ENCODE results near the gene GAB2.
"Not testable (repeated sequence)": the region's sequence is repeated elsewhere in the genome, so short reads cannot be mapped to it uniquely, and the experiment has no call there.

Gene GAB2

GRCh38 chr11:78318321-78319114, 99.1 kb downstream of the GAB2 start:
- in situ Hi-C loops (cut with MboI; ENCODE audit: low sequenced_read_pairs): no loop called here

DNA sequence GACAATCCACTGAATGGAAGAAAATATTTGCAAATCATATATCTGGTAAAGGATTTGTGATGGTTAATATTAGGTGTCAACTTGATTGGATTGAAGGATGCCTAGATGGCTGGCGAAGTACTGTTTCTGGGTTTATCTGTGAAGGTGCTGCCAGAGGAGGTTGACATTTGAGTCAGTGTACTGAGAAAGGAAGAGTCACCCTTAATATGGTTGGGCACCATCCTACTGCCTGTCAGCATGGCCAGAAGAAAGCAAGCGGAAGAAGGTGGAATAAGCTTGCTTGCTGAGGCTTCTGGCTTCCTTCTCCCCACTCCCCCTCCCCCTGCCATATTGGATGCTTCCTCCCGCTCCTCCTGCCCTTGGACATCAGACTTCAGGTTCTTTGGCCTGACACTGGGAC, 101.9 kb downstream of the GAB2 start:
- in situ Hi-C loops (cut with MboI; ENCODE audit: low sequenced_read_pairs): no loop called here

DNA sequence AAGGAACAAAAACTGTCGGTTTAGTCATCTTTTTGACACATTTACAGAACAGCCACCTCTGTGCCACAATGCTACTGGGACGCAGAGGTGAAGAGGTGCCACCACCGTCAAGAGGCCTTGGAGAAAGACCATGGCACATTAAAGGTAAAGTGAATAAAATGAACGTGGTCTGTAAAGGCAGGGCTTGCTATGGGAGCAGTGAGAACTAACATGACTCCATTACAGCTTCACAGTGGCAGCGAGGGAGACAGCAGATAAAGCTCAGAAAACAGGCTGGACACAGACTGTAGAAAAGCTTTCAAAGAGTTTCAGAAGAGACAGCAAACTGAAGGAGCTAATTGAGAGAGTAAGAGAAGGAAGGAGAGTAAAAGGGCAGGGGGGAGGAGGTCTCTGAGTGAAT, 102.9 kb downstream of the GAB2 start:
- in situ Hi-C loops (cut with MboI; ENCODE audit: low sequenced_read_pairs): no loop called here

GRCh38 chr11:78313898-78314297, 103.7 kb downstream of the GAB2 start:
- in situ Hi-C loops (cut with MboI; ENCODE audit: low sequenced_read_pairs): no loop called here

GRCh38 chr11:78313181-78313795, 104.3 kb downstream of the GAB2 start:
- in situ Hi-C loops (cut with MboI; ENCODE audit: low sequenced_read_pairs): no loop called here

DNA sequence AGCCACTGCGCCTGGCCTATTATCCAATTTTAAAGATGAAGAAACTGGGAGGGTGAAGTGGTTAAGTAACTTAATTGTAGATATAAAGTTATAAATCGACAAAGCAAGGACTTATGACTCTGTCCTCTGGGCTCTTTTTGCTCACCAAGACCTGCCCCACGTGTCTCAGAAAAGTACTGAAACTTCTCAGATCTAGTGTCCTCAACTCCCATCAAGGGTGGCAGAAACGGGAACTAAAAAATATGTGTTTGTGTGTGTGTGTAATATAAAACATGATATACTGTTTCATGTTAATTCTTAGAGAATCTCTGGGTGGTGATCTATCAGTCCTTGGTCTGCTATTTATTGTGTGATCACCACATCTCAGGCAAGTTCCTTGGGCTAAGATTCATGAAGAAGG, 104.9 kb downstream of the GAB2 start:
- in situ Hi-C loops (cut with MboI; ENCODE audit: low sequenced_read_pairs): no loop called here

GRCh38 chr11:78311702-78312371, 105.8 kb downstream of the GAB2 start:
- in situ Hi-C loops (cut with MboI; ENCODE audit: low sequenced_read_pairs): no loop called here

- in situ Hi-C loops (cut with MboI; ENCODE audit: low sequenced_read_pairs): no loop called here
Measured at GRCh38 chr11:78310500-78310909, 107.1 kb downstream of the GAB2 start.

- in situ Hi-C loops (cut with MboI; ENCODE audit: low sequenced_read_pairs): no loop called here
Measured at GRCh38 chr11:78304201-78304600, 113.4 kb downstream of the GAB2 start.

DNA sequence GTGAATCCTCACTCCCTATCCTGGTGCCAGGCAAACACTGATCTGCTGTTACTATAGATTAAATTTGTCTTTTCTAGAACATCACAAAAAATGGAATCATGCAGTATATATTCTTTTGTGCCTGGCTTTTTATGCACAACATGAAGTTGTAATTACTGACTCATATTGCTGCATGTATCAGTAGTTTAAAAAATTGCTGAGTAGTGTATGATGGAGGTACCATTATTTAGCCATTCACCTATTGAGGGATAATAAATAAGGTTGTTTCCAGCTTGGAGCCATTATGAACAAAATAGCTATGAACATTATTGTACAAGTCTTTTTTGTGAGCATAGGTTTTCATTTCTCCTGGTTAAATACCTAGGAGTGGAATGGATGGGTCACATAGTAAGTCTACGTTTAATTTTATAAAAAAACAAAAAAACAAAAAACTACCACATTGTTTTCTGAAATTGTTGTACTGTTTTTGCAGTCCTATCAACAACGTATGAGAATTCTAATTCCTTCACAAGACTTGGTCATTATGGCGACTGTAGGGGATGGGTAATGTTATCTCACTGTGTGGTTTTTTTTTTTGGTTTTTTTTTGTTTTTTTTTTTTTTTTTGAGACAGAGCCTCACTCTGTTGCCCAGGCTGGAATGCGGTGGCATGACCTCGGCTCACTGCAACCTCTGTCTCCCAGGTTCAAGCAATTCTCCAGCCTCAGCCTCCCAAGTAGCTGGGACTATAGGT, 117.3 kb downstream of the GAB2 start:
- in situ Hi-C loops (cut with MboI; ENCODE audit: low sequenced_read_pairs): no loop called here

GRCh38 chr11:78299000-78299710, 118.5 kb downstream of the GAB2 start:
- in situ Hi-C loops (cut with MboI; ENCODE audit: low sequenced_read_pairs): no loop called here

DNA sequence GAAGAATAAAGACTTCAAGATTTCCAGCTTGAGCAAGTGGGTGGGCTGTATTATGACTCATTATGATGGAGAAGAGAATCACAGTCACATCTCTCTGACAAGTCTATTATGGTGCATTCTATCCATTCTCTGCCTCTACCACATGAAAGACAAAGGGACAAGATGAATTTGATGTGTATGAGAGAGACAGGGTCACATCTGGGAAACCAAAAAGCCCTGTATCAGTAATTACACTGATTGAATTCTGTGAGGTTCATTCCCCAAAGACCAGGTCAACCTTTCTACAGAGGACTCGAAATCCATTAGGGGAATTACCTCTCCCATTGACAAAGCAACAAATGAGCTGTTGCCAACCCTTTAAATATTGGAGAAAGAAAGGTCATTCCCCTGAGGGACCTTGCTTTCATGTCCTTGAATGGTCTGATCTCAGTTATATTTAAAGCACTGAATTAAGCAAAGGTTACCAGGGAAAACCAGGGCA, 119.3 kb downstream of the GAB2 start:
- in situ Hi-C loops (cut with MboI; ENCODE audit: low sequenced_read_pairs): no loop called here

GRCh38 chr11:78295991-78296930, 121.4 kb downstream of the GAB2 start:
- in situ Hi-C loops (cut with MboI; ENCODE audit: low sequenced_read_pairs): no loop called here

- in situ Hi-C loops (cut with MboI; ENCODE audit: low sequenced_read_pairs): no loop called here
Measured at GRCh38 chr11:78295347-78295746, 122.3 kb downstream of the GAB2 start.

- in situ Hi-C loops (cut with MboI; ENCODE audit: low sequenced_read_pairs): not testable (repeated sequence)
Measured at GRCh38 chr11:78294100-78294499, 123.5 kb downstream of the GAB2 start.

- in situ Hi-C loops (cut with MboI; ENCODE audit: low sequenced_read_pairs): no loop called here
Measured at GRCh38 chr11:78293536-78293935, 124.1 kb downstream of the GAB2 start.

DNA sequence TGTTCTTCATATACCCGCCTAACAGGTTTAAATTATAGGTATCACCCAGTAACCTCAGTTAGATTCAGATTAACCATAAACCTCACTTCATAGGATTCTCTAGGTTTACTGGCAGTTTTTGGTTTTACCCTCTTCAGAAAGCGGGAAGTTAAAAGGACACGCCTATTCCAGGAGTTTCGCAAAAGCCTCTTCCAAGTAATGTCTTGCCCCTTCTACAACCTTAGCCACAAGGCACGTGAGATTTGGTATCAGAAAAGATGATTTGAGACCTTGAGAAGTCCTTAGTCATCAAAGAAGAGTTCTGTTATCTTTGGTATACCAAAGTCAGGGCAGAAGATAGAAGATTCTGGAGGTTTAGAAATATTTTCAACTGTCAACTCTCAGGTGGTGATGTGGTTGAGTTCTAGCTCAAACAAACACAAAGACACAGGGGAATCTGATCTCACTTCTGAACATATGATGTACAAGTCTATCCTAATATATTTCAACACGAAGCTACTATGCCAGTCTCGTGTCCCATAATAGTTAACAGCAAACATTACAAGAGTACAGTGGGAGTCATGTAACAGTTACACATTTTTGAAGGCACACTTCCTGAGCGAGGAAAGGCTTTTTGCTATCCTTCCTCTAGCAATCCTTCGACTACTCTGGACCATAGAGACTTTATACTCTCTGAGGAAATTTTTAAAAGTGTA, 125.4 kb downstream of the GAB2 start:
- in situ Hi-C loops (cut with MboI; ENCODE audit: low sequenced_read_pairs): no loop called here

GRCh38 chr11:78291503-78292108, 126.0 kb downstream of the GAB2 start:
- in situ Hi-C loops (cut with MboI; ENCODE audit: low sequenced_read_pairs): no loop called here
